GM19023 (cell line): Measurements from ENCODE around the gene HEATR5A.

Source experiments
- ATAC-seq: cut with Tn5 transposase; IDR thresholded peaks from one replicate; pipeline ENCODE4 v1.9.1; 2021; ENCODE audit warnings: mild to moderate bottlenecking, moderate library complexity; ENCODE audit not compliant: unreplicated experiment

Gene HEATR5A

DNA sequence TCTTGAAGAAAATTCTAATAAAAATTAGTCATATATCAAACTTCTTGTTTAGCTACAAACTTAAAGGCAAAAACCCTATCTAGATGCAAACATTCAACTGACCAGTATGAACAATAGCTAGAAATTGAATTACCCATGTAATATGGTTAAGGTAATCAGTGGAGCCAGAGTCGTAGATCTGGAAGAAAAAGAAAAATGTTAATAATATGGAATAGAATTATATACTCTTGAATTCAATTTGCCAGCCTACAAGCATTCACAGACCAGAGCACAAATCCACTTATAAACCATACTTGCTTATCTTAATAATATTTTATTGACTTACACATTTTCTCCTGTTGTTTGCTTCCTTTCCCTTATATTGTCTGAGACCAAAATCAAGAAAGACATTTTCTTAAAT is 7.7 kb upstream of the HEATR5A start:
- ATAC-seq, result no peak

DNA sequence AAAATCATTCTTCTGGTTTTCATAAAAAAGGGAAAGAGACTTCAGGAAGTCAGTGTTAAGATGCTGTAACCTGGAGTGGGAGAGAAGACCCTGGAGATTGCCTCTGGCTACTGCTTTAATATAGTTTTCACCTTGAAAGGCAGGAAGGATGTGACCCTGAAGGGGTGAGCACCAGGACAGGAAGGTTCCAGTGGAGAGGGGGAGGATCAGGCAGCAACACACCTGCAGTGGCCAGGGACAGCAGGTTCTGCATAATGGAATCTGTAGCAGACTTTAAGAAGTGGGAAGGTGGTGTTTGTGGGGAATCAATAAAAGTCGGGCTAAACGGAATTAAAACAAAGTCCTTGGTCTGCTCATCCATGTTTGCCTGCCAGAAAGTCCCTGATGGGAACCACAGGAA is 6.3 kb upstream of the HEATR5A start:
- ATAC-seq, result no peak

DNA sequence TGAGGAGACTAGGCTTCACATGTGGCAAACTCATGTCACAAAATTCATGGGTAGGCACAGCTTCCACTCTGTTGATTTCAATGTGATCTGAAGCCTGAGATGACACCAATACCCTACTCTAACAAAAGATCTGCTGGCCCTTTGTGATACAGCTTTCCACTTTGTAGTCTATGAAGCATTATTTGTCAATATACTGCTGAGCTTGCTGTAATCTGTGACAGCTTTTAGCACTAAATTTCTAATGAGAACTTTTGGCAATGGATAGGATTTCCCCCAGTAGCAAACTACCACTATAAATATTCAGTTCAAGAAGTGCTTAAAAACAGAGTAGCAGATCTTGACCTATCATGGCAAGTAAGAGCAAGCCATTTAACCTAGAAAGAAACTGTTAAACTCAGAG is 5.6 kb upstream of the HEATR5A start:
- no peak for ATAC-seq

DNA sequence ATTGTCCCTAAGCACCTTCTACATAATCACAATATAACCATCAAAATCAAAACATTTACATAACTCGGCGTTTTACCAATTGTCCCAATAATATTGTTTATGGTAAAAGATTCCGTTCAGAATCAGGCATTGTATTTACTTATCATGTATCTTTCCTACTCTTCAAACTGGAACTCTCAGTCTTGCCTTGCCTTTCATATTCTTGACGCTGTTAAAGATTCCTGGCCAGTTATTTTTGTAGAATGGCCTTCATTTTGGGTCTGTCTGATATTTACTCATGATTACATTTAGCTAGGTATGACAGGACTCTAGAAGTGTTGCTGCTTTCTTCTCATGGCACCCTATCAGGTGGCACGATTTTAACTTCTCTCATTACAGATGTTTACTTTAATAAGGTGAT is 850 bp upstream of the HEATR5A start:
- no peak for ATAC-seq

DNA sequence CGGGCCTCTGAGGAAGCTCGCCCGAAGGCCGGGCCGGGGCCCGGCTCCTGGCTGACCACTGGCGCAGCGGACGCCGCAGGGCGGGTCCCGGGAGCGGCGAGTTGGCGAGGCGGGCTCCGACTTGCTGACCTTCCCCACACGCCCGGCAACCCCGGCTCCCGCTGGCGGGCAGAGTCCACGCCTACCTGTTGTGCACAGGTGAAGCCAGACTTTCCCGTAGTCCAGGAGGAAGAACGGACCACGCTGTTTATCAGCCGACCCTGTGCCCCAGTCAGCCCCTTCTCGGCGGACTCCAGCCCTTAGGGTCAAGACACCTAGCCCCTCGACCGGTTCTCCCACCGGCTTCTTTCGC is 407 bp downstream of the HEATR5A start:
- ATAC-seq, result peak; percentile 38

DNA sequence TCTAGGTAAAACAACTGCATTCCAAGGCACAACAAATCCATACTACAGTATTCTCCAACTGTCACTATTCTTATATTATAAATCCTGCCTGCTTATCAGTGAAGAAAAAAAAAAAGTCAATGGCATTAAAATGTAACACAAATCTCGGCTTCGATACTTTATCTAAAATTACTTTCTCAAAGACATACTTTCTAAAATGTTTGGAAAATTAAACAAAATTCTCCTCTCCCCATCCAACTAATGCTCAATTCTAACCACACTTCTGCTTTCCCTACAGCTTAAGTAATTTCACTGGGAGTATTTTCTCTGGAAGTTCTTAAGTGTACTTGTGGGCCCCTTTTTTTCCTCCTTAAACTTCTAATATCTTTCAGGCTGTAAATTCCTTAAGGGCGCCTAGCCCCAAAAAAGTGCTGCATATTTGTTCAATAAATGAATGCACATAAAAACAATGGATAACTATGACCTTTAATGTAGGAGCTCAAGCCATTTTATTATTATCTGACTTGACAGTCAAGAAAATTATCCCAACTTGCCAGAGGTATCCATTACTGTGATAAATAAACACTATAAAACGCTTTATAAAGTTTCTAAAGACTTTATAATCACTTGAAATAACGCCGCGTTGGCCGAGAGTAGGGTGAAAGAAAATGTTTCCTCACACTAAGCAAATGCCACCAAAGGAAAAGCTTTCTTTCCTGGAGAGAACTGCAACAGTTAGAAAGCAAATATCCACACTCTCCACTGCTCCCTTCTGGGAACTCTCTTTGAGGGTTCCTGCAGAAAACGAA is 977 bp downstream of the HEATR5A start:
- no peak for ATAC-seq

DNA sequence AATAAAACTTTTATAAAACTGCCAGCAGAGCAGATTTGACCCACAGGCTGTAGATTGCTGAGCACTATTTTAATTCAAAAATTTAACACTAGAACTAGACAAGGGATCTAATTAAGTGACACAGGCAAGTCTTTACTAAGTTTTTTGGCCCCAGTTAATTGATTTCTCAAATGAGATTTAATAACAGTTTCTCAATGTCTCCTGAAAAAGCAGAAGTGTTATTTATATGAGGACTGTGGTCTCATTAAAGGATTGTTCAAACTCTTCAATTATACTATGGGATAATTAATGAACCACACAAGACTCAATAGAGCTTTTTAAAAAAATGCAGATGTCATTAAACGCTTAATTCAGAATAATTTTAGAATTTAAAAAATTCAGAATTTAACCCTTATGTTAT is 1.9 kb downstream of the HEATR5A start:
- ATAC-seq, result no peak

DNA sequence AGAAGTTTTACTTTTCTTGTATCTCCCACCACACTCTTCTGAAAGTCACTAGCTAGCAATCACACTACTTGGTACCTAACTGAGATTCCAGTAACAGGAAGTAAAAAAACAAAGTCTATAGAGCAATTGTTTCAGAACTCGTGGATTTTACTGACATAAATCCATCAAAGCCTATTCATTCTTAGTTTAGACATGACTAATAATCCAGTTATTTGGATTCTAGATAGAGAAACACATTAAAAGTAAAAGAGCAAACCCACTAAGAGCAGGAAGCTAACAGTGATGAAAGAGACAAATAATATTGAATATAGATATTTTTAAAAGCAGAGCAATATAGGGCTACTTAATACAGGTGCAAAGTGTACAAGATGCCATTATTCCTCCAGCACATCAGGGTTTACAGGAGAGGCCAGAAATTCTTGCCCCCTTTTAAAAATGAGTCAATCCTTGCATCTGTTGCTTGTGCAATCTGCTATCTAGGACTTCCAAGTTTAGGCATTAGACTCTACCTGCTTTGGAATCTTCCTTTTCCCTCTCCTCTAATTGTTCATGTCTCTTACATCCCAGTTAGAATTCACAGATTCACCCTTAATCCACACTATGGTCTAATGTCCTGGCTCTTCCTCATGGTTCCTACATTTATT is 6.0 kb downstream of the HEATR5A start:
- ATAC-seq, result no peak

DNA sequence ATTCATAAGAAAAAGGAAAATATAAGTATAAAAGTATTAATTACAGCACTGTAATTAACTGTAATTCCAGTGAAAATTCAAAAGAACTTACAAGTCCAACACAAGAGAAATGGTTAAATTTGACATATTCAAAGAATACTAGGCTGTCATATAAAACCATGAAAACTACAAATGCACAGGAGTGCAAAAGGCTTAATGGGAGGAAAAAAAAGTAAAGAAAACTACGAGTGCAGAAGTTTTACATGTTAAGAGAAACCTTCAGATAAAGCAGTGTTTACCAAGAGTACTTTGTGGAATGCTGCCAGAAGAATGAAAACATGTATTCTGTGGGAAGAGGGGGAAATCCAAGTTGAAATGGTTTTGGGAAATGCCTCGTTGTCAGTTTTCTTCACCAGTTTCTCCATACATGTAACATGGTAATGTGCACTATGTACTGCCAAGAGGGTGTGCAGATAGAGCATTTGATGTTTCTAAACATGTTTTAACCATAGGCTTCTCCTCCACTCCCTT is 9.1 kb downstream of the HEATR5A start:
- ATAC-seq, result no peak

DNA sequence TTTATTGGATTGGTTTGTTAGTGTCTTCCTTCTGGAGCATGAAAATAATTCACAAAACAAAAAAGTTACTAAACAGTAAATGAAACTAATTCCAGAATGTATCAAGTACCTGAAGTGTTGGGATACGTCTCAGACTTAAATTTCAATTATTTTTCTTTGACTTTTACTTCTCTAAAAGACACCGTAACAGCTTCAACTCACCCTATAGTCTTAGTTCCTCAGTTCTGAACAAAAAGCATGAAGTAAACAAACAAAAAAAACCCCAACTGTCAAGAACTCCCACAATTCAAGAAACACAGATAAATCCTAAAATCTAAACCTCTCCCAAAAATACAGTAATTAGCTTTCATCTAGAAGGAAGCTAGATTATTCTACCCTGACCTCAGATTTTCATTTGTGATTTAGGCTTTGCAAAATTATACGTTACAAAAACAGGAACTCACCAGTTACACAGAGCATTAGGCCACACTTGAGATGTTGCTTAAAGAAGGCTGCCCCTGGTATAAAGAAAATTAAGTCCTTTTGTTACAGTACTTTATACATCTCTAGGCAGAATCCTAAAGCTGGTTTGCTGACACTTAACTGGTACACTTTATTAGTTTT is 10.2 kb downstream of the HEATR5A start:
- ATAC-seq, result no peak

DNA sequence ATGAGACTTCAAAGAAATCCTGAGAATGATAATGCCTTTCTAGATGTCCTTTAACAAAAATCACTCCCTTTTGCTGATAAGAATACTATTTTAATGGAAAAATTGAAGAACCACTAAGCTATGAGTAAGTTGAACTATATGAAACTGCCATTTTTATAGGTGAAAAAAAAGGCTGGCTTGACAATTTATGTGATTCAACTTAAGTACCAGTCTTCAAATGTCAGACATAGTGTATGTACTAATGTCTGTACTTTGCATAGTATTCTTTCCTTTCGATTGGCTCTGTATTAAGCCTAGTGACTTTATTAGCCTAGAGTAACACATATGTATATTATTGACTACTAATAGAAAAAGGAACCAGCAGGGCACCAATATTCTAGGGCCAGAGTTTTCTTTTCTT is 11.9 kb downstream of the HEATR5A start:
- no peak for ATAC-seq

DNA sequence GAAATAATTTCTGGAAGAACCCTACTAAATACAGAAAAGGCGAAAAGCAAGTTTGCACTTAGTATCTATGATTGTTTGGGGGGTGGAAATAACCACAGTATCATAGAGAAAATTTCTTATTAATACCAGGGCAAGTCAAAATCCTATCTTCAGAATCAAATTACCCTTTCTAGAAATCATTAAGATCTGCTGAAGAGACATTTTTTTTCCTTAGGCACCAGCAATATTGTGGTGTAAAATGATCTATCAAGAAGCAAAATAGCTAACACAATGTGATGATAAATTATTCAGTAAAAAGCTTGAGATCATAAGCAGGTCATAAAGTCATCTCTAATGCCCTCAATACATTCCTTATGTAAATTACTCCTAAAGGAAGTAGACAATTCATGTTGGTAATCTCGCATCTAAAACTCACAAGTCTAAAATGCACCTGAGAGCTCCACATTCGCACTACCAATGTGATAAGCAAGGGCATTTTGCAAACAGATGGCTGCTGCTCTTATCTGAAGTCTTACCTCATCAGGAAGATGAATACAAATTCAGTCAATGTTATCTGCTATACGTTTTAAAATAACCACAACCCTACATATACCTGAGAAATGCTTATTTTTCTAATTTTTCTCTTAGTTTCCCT is 14.6 kb downstream of the HEATR5A start:
- ATAC-seq, result no peak

DNA sequence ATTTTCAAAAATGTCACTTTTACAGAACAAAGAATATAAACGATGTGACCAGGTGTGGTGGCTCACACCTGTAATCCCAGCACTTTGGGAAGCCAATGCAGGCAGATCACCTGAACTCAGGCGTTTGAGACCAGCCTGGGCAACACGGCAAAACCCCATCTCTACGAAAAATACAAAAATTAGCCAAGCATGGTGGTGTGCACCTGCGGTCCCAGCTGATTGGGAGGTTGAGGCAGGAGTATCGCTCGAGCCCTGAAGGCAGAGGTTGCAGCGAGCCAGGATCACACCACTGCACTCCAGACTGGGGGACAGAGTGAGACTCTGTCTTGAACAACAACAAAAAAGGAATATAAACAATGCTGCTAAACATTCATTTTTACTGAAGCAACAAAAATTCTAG is 15.2 kb downstream of the HEATR5A start:
- no peak for ATAC-seq

DNA sequence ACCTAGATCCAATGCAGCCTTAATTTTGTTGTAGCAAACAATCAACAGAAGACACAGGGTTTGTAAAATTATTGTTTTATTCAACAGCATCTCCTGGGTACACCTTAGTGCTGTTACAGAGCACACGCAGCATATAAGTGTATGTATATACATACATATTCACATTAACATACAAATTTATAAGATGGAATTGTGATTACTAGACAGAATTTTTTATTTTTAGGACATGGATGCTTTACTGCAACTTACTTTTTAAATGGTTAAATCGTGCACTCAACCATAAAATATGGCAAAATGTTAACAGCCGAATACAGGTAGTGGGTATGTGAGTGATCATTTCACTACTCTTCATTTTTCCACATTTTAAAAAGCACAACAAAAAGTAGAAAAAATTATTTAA is 16.6 kb downstream of the HEATR5A start:
- no peak for ATAC-seq

DNA sequence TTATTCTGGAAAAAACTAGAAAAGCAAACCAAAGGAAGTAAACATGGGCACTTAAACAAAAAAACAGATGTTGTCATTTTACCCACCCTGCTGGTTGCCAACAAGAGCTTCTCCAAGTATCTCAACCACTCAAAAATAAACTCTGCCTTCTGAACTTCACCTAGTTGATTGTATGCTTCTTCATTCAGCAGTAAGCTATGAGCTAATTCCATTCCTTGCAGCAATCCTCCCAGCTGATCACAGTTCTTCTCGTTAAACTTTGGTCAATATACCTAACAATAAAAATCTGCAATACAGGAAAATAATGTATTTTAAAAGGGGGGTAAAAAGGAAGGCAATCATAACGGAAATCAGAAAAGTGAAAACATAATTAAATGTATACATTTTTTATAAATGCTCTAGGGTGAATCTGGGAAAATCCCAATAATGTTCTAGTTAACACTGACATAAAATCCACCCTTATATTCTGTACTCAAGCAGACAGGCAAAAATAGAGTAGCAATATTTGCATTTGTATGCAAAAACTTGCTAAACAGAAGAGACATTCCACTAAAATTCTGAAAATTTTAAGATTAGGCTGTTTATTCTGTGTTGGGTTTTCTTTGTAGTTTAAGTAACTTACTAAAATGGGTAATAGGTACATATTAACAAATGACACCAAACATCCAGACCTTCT is 17.4 kb downstream of the HEATR5A start:
- no peak for ATAC-seq

DNA sequence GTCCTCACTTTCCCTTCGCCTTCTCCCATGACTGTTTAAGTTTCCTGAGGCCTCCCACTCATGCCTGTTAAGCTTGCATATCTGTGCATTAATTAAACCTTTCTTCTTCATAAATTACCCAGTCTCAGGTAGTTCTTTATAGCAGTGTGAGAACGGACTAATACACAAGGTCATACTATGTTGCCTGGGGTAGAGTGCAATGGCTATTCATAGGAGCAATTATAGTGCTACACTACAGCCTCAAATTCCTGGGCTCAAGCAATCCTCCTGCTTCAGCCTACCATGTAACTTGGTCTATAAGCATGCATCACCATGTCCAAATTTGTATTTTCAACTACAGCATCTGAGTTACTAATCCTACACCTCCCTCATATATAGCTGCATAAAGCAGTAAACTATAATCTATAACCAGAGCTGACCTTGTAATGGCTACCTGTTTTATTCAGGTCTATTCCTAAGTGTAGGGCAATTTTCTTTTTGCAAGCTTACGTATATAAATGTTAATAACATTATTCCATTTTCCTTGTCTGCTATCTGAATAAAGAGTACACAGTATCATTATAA is 18.9 kb downstream of the HEATR5A start:
- no peak for ATAC-seq

DNA sequence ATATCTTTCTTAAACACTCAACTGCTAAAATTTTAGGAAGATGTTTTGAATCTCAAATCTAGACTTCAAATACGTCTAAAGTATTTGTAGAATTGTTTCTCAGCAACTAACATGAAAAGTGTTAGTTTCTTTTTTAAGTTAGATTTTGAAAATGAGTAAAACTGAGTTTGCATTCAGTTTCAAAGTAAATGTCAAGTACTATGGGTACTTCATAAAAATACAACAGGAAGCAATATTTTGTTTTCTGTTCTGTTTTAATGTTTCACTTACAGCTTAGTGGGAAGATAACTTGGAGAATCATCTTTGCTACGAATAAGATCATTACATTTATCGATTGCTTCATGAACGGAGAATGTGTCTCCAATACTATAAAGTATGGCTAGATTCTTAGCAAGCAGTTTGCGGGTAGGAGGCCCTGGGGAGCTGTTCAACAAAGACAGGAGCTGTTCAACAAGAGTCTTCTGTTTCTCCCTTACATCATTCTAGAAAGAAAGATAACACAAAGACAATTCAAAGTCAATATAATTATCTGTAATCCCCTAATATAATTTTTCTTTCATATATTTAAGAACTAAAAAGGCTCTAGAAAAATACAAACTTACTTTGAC is 20.2 kb downstream of the HEATR5A start:
- no peak for ATAC-seq

DNA sequence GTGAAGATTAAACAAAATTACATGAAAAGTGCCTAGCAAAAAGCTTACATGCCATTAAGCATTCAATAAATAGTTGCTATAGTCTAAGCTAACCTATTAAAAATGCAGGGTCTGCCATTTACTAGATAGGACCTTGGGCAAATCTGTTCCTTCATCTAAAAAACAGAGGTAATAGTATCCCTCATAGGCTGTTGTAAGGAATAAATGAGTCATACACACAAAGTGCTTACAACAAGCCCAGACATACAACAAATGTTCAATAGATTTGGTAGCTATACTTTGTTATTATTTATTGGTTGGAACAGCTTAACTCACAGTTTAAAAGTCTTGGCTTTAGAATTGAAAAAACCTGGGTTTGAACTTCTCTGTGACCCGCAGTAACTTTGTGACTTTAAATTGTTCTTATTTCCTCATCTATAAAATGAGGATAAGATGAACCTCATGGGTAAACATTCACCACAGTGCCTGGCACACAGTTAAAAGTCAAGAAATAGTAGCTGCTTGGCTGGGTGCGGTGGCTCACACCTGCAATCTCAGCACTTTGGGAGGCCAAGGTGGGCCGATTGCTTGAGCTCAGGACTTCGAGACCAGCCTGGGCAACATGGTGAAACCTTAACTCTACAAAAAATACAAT is 24.7 kb downstream of the HEATR5A start:
- no peak for ATAC-seq

DNA sequence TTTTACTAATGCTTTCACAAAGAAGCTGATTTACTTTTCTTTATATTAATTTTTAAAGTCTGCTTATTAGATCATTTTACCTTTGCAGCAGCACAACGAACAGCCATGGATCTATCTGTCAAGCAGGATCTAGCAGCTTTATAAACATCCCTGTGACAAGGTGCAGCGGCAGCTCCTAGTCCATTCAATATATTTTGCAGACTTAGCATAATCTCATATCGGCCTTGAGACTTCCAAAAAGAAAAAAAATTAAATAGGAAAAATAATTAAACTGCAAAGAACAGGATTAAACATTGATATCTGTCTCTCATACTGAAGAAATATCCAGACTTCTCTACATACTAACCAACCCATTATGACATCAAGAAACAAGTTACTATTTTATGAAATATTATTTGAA is 25.2 kb downstream of the HEATR5A start:
- ATAC-seq, result no peak

DNA sequence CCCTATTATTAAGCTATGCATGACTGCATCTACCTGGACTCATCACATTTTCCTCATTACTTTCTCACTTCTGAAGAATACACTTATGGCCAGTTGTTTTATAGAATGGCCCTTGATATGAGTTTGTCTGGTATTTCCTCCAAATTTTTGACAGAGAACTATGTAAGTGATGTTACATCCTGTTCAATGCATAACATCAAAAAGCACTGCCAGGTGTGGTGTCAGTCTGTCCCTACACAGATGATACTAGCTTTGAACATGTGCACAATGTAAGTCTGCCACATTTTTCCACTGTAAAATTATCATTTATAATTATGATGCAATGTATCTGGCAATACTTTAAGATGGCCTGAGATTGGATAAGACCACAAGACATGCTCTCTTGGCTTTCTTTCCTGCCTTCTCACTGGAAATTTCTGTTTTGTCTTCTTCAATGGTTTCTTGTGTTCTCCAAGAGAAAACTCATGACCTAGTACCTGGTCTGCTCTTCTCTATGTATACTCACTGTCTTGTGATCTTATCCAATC is 28.3 kb downstream of the HEATR5A start:
- ATAC-seq, result no peak
